Ascending aorta (tissue), 2 donors: ENCODE data around the gene SDK2. TPM values are rescaled to one million over a fixed set of nuclear protein-coding genes. Genes with fewer than 3 reads are reported as not detected.

Source experiments
- DNase-seq, 2 donors: peaks; one replicate each; pipeline ENCODE4 v3.0.0-alpha.2; 2019; ENCODE audit warnings: low spot score in 2 of 2
- H3K27ac ChIP-seq, 2 donors: fragments of 200-600 bp; sonication (generic); one replicate each; pipeline ENCODE4 v1.5.1; 2016 to 2017; ENCODE audit warnings: mild to moderate bottlenecking in 1 of 2
- H3K27me3 ChIP-seq: fragments of 200-600 bp; sonication (generic); one replicate; pipeline ENCODE4 v1.5.1; 2017
- H3K36me3 ChIP-seq, 2 donors: fragments of 200-600 bp; sonication (generic); one replicate each; pipeline ENCODE4 v1.5.1; 2016
- H3K4me1 ChIP-seq, 2 donors: fragments of 200-600 bp; sonication (generic); one replicate each; pipeline ENCODE4 v1.5.1; 2016 to 2017; ENCODE audit warnings: mild to moderate bottlenecking in 1 of 2
- H3K4me3 ChIP-seq, 2 donors: fragments of 200-600 bp; sonication (generic); one replicate each; pipeline ENCODE4 v1.5.1; 2016 to 2017; ENCODE audit warnings: mild to moderate bottlenecking in 1 of 2
- H3K9me3 ChIP-seq, 2 donors: fragments of 200-600 bp; sonication (generic); one replicate each; pipeline ENCODE4 v1.5.1; 2016
- CTCF ChIP-seq, 3 experiments: fragments of 200-600 bp in 2 of 3; fragments of 450-650 bp in 1 of 3; sonication (generic) in 2 of 3; IDR thresholded peaks; one replicate each; pipeline ENCODE4 v1.5.1; 2016 to 2019; ENCODE audit warnings: antibody characterized with exemption in 3 of 3, mild to moderate bottlenecking in 1 of 3, moderate library complexity in 1 of 3
- intact Hi-C: fragments of 100-400 bp; cut with DNase I; formaldehyde crosslinking; loops from one replicate; pipeline ENCODE4 v1.15.1; 2023
- total RNA-seq: library from RNA; depleted of rRNA; stranded (reverse); fragments of >200 nt; gene quantifications from one replicate; pipeline ENCODE4 v1.1.0, GENCODE V29; 2016

Gene SDK2
- total RNA-seq, 1 donor from 2014 or later = 8.1 TPM

DNA sequence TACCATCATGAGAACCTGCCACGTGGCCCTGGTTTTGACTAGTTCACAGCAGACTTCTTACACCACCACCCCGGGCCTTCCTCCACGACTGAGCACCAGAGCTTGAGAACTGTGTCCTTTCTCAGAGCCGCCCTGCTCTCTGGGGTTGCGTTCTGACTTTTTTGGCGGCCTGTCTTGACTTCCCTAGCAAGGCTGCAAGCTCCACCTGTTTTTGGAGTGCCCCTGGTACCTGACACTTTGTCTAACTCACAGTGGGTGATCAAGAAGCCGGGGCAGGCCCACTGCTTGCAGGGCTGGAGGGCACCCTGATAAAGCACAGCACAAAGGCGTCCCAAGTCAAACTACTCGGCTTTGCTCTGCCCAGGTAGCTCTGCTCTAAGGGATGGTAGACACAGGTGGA lies 154.3 kb downstream of the SDK2 start:
- no peaks in the 10 kb centered on the region for H3K9me3 ChIP-seq
- intact Hi-C loops = no loop called here
- TF ChIP-seq CTCF (IDR thresholded peaks at IDR 0.05) = no peak

DNA sequence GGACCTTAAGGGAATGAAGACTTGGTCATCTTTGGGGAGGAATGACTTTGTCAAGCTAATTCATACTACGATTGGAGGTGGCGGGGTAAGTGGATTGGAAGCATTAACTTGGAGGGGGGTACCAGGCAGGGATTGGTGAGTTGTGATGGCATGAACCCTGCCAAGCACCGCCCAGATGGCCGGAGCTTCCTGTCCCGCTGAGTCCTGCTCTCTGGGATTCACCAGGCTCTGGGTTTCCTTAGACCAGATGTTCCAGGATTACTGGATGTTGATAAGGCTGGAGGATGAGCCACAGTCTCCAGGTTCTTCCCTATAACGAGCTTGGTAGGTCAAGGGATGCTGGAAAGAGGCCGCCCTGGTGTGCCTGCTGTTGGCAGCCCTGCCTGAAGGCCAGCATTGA lies 154.9 kb downstream of the SDK2 start:
- no peak overlapping the region for H3K4me3 ChIP-seq
- no peaks in the 10 kb centered on the region for H3K36me3 ChIP-seq
- no peaks in the 10 kb centered on the region for H3K9me3 ChIP-seq
- intact Hi-C loops = no loop called here
- H3K27ac ChIP-seq = no peak overlapping the region
- DNase-seq = no peak
- TF ChIP-seq CTCF (IDR thresholded peaks at IDR 0.05) = no peak
- H3K4me1 ChIP-seq = no peaks in the 10 kb centered on the region
- no peaks in the 10 kb centered on the region for H3K27me3 ChIP-seq

More for the DNA sequence above, 154.3 kb downstream of the SDK2 start:
- no peak overlapping the region for H3K4me3 ChIP-seq
- H3K27me3 ChIP-seq = no peaks in the 10 kb centered on the region
- no peaks in the 10 kb centered on the region for H3K4me1 ChIP-seq
- no peak for DNase-seq
- H3K36me3 ChIP-seq = no peaks in the 10 kb centered on the region
- H3K27ac ChIP-seq = no peak overlapping the region

GRCh38 chr17:73485130-73485529 lies 159.1 kb downstream of the SDK2 start:
- no peaks in the 10 kb centered on the region for H3K36me3 ChIP-seq
- DNase-seq = no peak
- intact Hi-C loops = no loop called here
- H3K9me3 ChIP-seq = no peaks in the 10 kb centered on the region
- H3K4me3 ChIP-seq = no peak overlapping the region
- H3K27me3 ChIP-seq = no peaks in the 10 kb centered on the region
- no peak for TF ChIP-seq CTCF (IDR thresholded peaks at IDR 0.05)
- H3K4me1 ChIP-seq = no peaks in the 10 kb centered on the region
- H3K27ac ChIP-seq = no peak overlapping the region

DNA sequence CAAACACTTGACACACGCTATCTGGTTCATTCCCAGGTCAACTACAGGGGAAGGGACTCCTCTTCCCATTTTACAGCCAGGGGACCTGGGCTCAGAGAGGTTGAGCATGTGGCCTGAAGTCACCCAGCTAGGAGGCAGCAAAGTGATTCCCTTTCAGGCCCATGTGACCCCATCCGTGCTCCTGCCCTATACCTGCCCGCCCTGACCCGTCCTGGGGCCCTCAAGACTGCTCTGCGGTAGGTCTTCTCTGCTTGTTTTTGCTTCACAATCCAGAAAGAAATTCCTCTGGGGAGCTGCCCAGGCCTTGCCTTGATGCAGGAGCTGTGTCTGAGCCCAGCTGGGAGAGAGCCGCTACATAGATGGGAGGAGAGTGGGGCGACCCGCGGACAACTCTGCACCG lies 161.4 kb downstream of the SDK2 start:
- Histone ChIP-seq H3K27me3 (no peaks in the 10 kb centered on the region), H3K36me3 (no peaks in the 10 kb centered on the region), H3K9me3 (no peaks in the 10 kb centered on the region), H3K27ac (no peak overlapping the region), H3K4me1 (no peaks in the 10 kb centered on the region), H3K4me3 (no peak overlapping the region)
- intact Hi-C loops = no loop called here
- no peak for DNase-seq
- no peak for TF ChIP-seq CTCF (IDR thresholded peaks at IDR 0.05)

- DNase-seq = no peak
- Histone ChIP-seq H3K4me1 (no peaks in the 10 kb centered on the region), H3K4me3 (no peak overlapping the region), H3K9me3 (no peaks in the 10 kb centered on the region), H3K36me3 (no peaks in the 10 kb centered on the region), H3K27me3 (no peaks in the 10 kb centered on the region), H3K27ac (no peak overlapping the region)
- intact Hi-C loops = no loop called here
- no peak for TF ChIP-seq CTCF (IDR thresholded peaks at IDR 0.05)
Observed at GRCh38 chr17:73482251-73482716, 162.0 kb downstream of the SDK2 start.

DNA sequence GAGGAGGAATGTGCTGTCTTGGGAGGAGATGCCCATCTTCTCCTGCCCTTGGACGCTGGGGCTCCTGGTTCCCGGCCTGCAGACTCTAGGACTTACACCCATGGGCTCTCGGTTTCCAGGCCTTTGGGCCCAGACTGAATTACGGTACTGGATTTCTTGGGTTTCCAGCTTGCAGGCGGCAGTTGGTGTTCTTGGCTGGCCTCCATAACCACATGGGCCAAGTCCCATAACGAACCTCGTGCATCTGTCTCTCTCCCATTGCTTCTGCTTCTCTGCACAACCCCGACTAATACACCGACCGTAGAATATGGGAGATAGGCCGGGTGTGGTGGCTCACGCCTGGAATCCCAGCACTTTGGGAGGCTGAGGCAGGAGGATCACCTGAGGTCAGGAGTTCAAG lies 162.6 kb downstream of the SDK2 start:
- no peak for DNase-seq
- H3K4me1 ChIP-seq = no peaks in the 10 kb centered on the region
- intact Hi-C loops = no loop called here

More for the DNA sequence above, 162.6 kb downstream of the SDK2 start:
- no peaks in the 10 kb centered on the region for H3K27me3 ChIP-seq
- H3K4me3 ChIP-seq = no peak overlapping the region
- no peaks in the 10 kb centered on the region for H3K9me3 ChIP-seq
- no peak overlapping the region for H3K27ac ChIP-seq
- H3K36me3 ChIP-seq = no peaks in the 10 kb centered on the region
- TF ChIP-seq CTCF (IDR thresholded peaks at IDR 0.05) = no peak
